SK-N-SH treated with all-trans-retinoic acid at 6 μM for 48 hours (cell line): ENCODE measurements around the gene ZNF664.

Source experiments
- ATAC-seq: fragments of 200-7000 bp; cut with Tn5 transposase; 3 replicates; pipeline ENCODE4 v1.9.1; 2020; ENCODE audit warnings: mild to moderate bottlenecking, moderate library complexity
- CREB5 ChIP-seq: fragments of 250-450 bp; sonication (Bioruptor Pico); IDR thresholded peaks from 2 replicates; pipeline ENCODE4 v1.5.1; 2020; ENCODE audit warnings: low read depth, mild to moderate bottlenecking, moderate library complexity
- CSDC2 ChIP-seq: fragments of 250-450 bp; sonication (Bioruptor Pico); IDR thresholded peaks from 2 replicates; pipeline ENCODE4 v1.5.0; 2020; ENCODE audit warnings: mild to moderate bottlenecking, moderate library complexity
- CSRNP3 ChIP-seq: fragments of 250-450 bp; sonication (Bioruptor Pico); IDR thresholded peaks from 2 replicates; pipeline ENCODE4 v1.5.1; 2021; ENCODE audit warnings: mild to moderate bottlenecking, moderate library complexity
- ESRRG ChIP-seq: fragments of 250-450 bp; sonication (Bioruptor Pico); IDR thresholded peaks from 2 replicates; pipeline ENCODE4 v1.6.1; 2021; ENCODE audit warnings: mild to moderate bottlenecking
- GLIS3 ChIP-seq: fragments of 250-450 bp; sonication (Bioruptor Pico); IDR thresholded peaks from 2 replicates; pipeline ENCODE4 v1.5.0; 2020; ENCODE audit warnings: mild to moderate bottlenecking, moderate library complexity
- ISL1 ChIP-seq: fragments of 250-450 bp; sonication (Bioruptor Pico); IDR thresholded peaks from 2 replicates; pipeline ENCODE4 v2.1.2; 2022; ENCODE audit warnings: mild to moderate bottlenecking, moderate library complexity
- OSR1 ChIP-seq: fragments of 250-450 bp; sonication (Bioruptor Pico); IDR thresholded peaks from 2 replicates; pipeline ENCODE4 v1.8.0; 2022; ENCODE audit warnings: moderate library complexity, mild to moderate bottlenecking, inconsistent platforms
- PATZ1 ChIP-seq: fragments of 250-450 bp; sonication (Bioruptor Pico); IDR thresholded peaks from 2 replicates; pipeline ENCODE4 v1.8.0; 2020; ENCODE audit warnings: mild to moderate bottlenecking, moderate library complexity, borderline replicate concordance
- POU6F1 ChIP-seq: fragments of 250-450 bp; sonication (Bioruptor Pico); IDR thresholded peaks from 2 replicates; pipeline ENCODE4 v1.8.0; 2021; ENCODE audit warnings: low read depth, mild to moderate bottlenecking, moderate library complexity, borderline replicate concordance
- PPARA ChIP-seq: fragments of 250-450 bp; sonication (Bioruptor Pico); IDR thresholded peaks from 2 replicates; pipeline ENCODE4 v1.5.0; 2020; ENCODE audit warnings: mild to moderate bottlenecking, borderline replicate concordance
- RARB ChIP-seq: fragments of 250-450 bp; sonication (Bioruptor Pico); IDR thresholded peaks from 2 replicates; pipeline ENCODE4 v1.8.0; 2021; ENCODE audit warnings: mild to moderate bottlenecking, moderate library complexity
- SNAI2 ChIP-seq: fragments of 250-450 bp; sonication (Bioruptor Pico); IDR thresholded peaks from 2 replicates; pipeline ENCODE4 v1.5.0; 2020; ENCODE audit warnings: mild to moderate bottlenecking, moderate library complexity
- TCF4 ChIP-seq: fragments of 250-450 bp; sonication (Bioruptor Pico); IDR thresholded peaks from 2 replicates; pipeline ENCODE4 v1.8.0; 2021; ENCODE audit warnings: mild to moderate bottlenecking, moderate library complexity, borderline replicate concordance
- TOX ChIP-seq: fragments of 250-450 bp; sonication (Bioruptor Pico); IDR thresholded peaks from 2 replicates; pipeline ENCODE4 v1.8.0; 2021; ENCODE audit warnings: mild to moderate bottlenecking, moderate library complexity, borderline replicate concordance
- TSHZ2 ChIP-seq: fragments of 250-450 bp; sonication (Bioruptor Pico); IDR thresholded peaks from 2 replicates; pipeline ENCODE4 v1.5.0; 2020; ENCODE audit warnings: mild to moderate bottlenecking, moderate library complexity
- ZC3H10 ChIP-seq: fragments of 250-450 bp; sonication (Bioruptor Pico); IDR thresholded peaks from 2 replicates; pipeline ENCODE4 v1.5.1; 2021; ENCODE audit warnings: mild to moderate bottlenecking, moderate library complexity
- ZFP3 ChIP-seq: fragments of 250-450 bp; sonication (Bioruptor Pico); IDR thresholded peaks from 2 replicates; pipeline ENCODE4 v1.5.0; 2020; ENCODE audit warnings: mild to moderate bottlenecking, moderate library complexity
- ZFP30 ChIP-seq: fragments of 450-650 bp; formaldehyde crosslinking; IDR thresholded peaks from 2 replicates; pipeline ENCODE4 v1.5.0; 2022; ENCODE audit warnings: mild to moderate bottlenecking, moderate library complexity
- ZNF565 ChIP-seq: fragments of 450-650 bp; formaldehyde crosslinking; conservative IDR thresholded peaks from 2 replicates; pipeline ENCODE4 v1.5.0; 2020; ENCODE audit warnings: low read depth, mild to moderate bottlenecking, moderate library complexity
- ZNF70 ChIP-seq: fragments of 450-650 bp; formaldehyde crosslinking; IDR thresholded peaks from 2 replicates; pipeline ENCODE4 v1.5.0; 2020; ENCODE audit warnings: mild to moderate bottlenecking, moderate library complexity
- ZNF8 ChIP-seq: fragments of 450-650 bp; formaldehyde crosslinking; IDR thresholded peaks from 2 replicates; pipeline ENCODE4 v1.5.0; 2020; ENCODE audit warnings: mild to moderate bottlenecking, moderate library complexity

The ZNF664 gene

GRCh38 chr12:123972457-123973401, at the start of gene ZNF664, which contains the start of gene CCDC92:
TSS of gene ZNF664 (plus strand) at chr12:123973215. CDS start at chr12:124012145, 38,930 bp downstream.
TSS of gene CCDC92 (minus strand) at chr12:123972831. CDS start at chr12:123944305, 28,526 bp downstream.
- TF ChIP-seq ZFP30 (no peak), POU6F1 (CRISPR knock-in tag) (no peak), CREB5 (CRISPR knock-in tag) (no peak), ZNF565 (CRISPR knock-in tag) (no peak), OSR1 (CRISPR knock-in tag) (no peak), ZFP3 (CRISPR knock-in tag) (no peak), RARB (CRISPR knock-in tag) (no peak), TCF4 (CRISPR knock-in tag) (no peak), PATZ1 (CRISPR knock-in tag) (no peak), ISL1 (no peak), ZNF70 (CRISPR knock-in tag) (no peak), ESRRG (CRISPR knock-in tag) (no peak), PPARA (CRISPR knock-in tag) (no peak), TOX (CRISPR knock-in tag) (no peak), CSDC2 (no peak), SNAI2 (CRISPR knock-in tag) (no peak), TSHZ2 (CRISPR knock-in tag) (no peak), ZC3H10 (no peak), CSRNP3 (CRISPR knock-in tag) (no peak), GLIS3 (CRISPR knock-in tag) (no peak)

GRCh38 chr12:123923927-123924326, 49.1 kb upstream of the ZNF664 start:
- no peak for ATAC-seq

More at GRCh38 chr12:123972457-123973401, at the start of gene ZNF664, which contains the start of gene CCDC92:
- peak; percentile 81 for ATAC-seq

GRCh38 chr12:123924539-123924938, 48.5 kb upstream of the ZNF664 start:
- no peak for ATAC-seq
- TF ChIP-seq ZNF8 (CRISPR knock-in tag) (no peak), SNAI2 (CRISPR knock-in tag) (no peak), POU6F1 (CRISPR knock-in tag) (no peak), TOX (CRISPR knock-in tag) (no peak), ZC3H10 (no peak)

More at GRCh38 chr12:123923927-123924326, 49.1 kb upstream of the ZNF664 start:
- no peak for TF ChIP-seq ESRRG (CRISPR knock-in tag)
